GM12878 (cell line): Measurements from ENCODE around the gene GPR176. TPM values are rescaled to one million over a fixed set of nuclear protein-coding genes. Genes with fewer than 3 reads are reported as not detected.

Experiments used
- ATF2 ChIP-seq: IDR thresholded peaks from 2 replicates; pipeline ENCODE4 v1.6.1; 2012; ENCODE audit warnings: low read length, inconsistent platforms
- BCLAF1 ChIP-seq: fragments of 450-650 bp; IDR thresholded peaks from 2 replicates; pipeline ENCODE4 v1.6.1; 2017; ENCODE audit warnings: antibody characterized with exemption, mild to moderate bottlenecking, moderate library complexity
- CHD1 ChIP-seq: IDR thresholded peaks from 2 replicates; pipeline ENCODE4 v1.6.1; 2012; ENCODE audit warnings: low read depth, low read length, improper control_type of control experiment
- DPF2 ChIP-seq: fragments of 450-650 bp; IDR thresholded peaks from 2 replicates; pipeline ENCODE4 v1.6.1; 2017; ENCODE audit warnings: mild to moderate bottlenecking
- E2F4 ChIP-seq: IDR thresholded peaks from 2 replicates; pipeline ENCODE4 v1.6.1; 2012; ENCODE audit warnings: low read depth, low read length, improper control_type of control experiment
- E4F1 ChIP-seq: fragments of 450-650 bp; IDR thresholded peaks from 2 replicates; pipeline ENCODE4 v1.6.1; 2018; ENCODE audit warnings: borderline replicate concordance, mild to moderate bottlenecking; ENCODE audit not compliant: partially characterized antibody
- ETV6 ChIP-seq, 2 experiments: fragments of 450-650 bp in 1 of 2; IDR thresholded peaks in 1 of 2; conservative IDR thresholded peaks in 1 of 2; 2 replicates each; pipeline ENCODE4 v1.6.1; 2014; ENCODE audit warnings: antibody characterized with exemption in 1 of 2, borderline replicate concordance in 1 of 2, low read depth in 1 of 2, mild to moderate bottlenecking in 1 of 2, moderate library complexity in 1 of 2
- FOXK2 ChIP-seq: fragments of 450-650 bp; IDR thresholded peaks from 2 replicates; pipeline ENCODE4 v1.6.1; 2017; ENCODE audit warnings: mild to moderate bottlenecking, moderate library complexity
- HSF1 ChIP-seq: fragments of 150-350 bp; IDR thresholded peaks from 2 replicates; pipeline ENCODE4 v1.6.1; 2014; ENCODE audit warnings: mild to moderate bottlenecking, low read depth, low read length
- KAT2A ChIP-seq: conservative IDR thresholded peaks from 2 replicates; pipeline ENCODE4 v1.6.1; 2011; ENCODE audit warnings: low read depth, low read length; ENCODE audit not compliant: control insufficient read depth
- MAX ChIP-seq: IDR thresholded peaks from 2 replicates; pipeline ENCODE4 v1.6.1; 2012; ENCODE audit warnings: low read depth, low read length, improper control_type of control experiment
- NR2F1 ChIP-seq: fragments of 450-650 bp; conservative IDR thresholded peaks from 2 replicates; pipeline ENCODE4 v1.6.1; 2017; ENCODE audit warnings: mild to moderate bottlenecking
- PAX5 ChIP-seq: IDR thresholded peaks from 2 replicates; pipeline ENCODE4 v1.6.1; 2011; ENCODE audit warnings: low read depth, low read length, borderline replicate concordance
- POLR2AphosphoS2 ChIP-seq: IDR thresholded peaks from 2 replicates; pipeline ENCODE4 v1.6.1; 2011; ENCODE audit warnings: low read depth, mild to moderate bottlenecking, low read length, improper control_type of control experiment, moderate library complexity
- POU2F2 ChIP-seq: IDR thresholded peaks from 3 replicates; pipeline ENCODE4 v1.6.1; 2011; ENCODE audit warnings: low read depth, mild to moderate bottlenecking, low read length, borderline replicate concordance
- RUNX3 ChIP-seq: IDR thresholded peaks from 2 replicates; pipeline ENCODE4 v1.6.1; 2012; ENCODE audit warnings: low read length, inconsistent platforms
- SIN3A ChIP-seq: IDR thresholded peaks from 2 replicates; pipeline ENCODE4 v1.6.1; 2012; ENCODE audit warnings: low read depth, low read length, improper control_type of control experiment
- SMARCA5 ChIP-seq: fragments of 450-650 bp; IDR thresholded peaks from 2 replicates; pipeline ENCODE4 v1.6.1; 2017; ENCODE audit warnings: mild to moderate bottlenecking
- SUZ12 ChIP-seq: fragments of 200-600 bp; sonication (generic); IDR thresholded peaks from one replicate; pipeline ENCODE4 v1.6.1; 2018; ENCODE audit warnings: antibody characterized with exemption, mild to moderate bottlenecking; ENCODE audit not compliant: unreplicated experiment
- ZNF622 ChIP-seq: fragments of 450-650 bp; IDR thresholded peaks from 2 replicates; pipeline ENCODE4 v1.6.1; 2017; ENCODE audit warnings: mild to moderate bottlenecking, inconsistent platforms
- polyA plus RNA-seq, 11 experiments: library from polyadenylated mRNA; depleted of rRNA in 4 of 11; unstranded in 6 of 11; stranded (reverse) in 5 of 11; fragments of >200 nt; fragmentation: Nextera tagmentation in 4 of 11; fragmentation: Illumina TruSeq in 1 of 11; extraction: Ambion mirVana in 4 of 11; extraction: Trizol in 1 of 11; gene quantifications; 1 replicate in 1 of 11; 2 replicates in 10 of 11; pipeline versions ENCODE4 v1.2.1 to v1.2.3, GENCODE V29; 2011 to 2016; ENCODE audit warnings: inconsistent platforms in 2 of 11, missing spikeins in 2 of 11, low read depth in 1 of 11
- total RNA-seq, 4 experiments: library from RNA; depleted of rRNA in 3 of 4; stranded (reverse); fragments of >200 nt in 3 of 4; fragmentation: Illumina TruSeq in 1 of 4; extraction: Trizol in 1 of 4; gene quantifications; 2 replicates each; pipeline versions ENCODE4 v1.2.1 to v1.2.3, GENCODE V29; 2013 to 2021

Gene GPR176
- total and polyA plus RNA-seq, 10 of the 15 experiments (the other 5 are each of a cell fraction or from before 2014, with no cell fraction given), result 0.02 to 0.33 (median 0.16) TPM; not detected in 4

GRCh38 chr15:39782441-39783138 lies 137.5 kb downstream of the GPR176 start, which contains the start of gene FSIP1 (continued):
- peak; percentile 86 for TF ChIP-seq E4F1
- no peak for TF ChIP-seq ATF2
- TF ChIP-seq NR2F1, result peak; percentile 37; the same call in 1 of the 2 replicates
- TF ChIP-seq MAX, result peak; percentile 62; the same call in 1 of the 2 replicates
- no peak for TF ChIP-seq SUZ12
- TF ChIP-seq POLR2AphosphoS2, result 0 out of 2 replicates have a peak, but pooled peaks have one; percentile 25
- no peak for TF ChIP-seq PAX5
- TF ChIP-seq CHD1, result peak; percentile 93; the same call in 1 of the 2 replicates
- TF ChIP-seq DPF2, result peak; percentile 54; the same call in 1 of the 2 replicates
- TF ChIP-seq BCLAF1, result peak; percentile 74; the same call in 1 of the 2 replicates
- TF ChIP-seq E2F4, result peak; percentile 66; the same call in 1 of the 2 replicates
- TF ChIP-seq RUNX3, result peak; percentile 37
- TF ChIP-seq KAT2A, result no peak
- peak; percentile 93 for TF ChIP-seq SIN3A
- no peak for TF ChIP-seq HSF1
- TF ChIP-seq FOXK2, result peak; percentile 90
- TF ChIP-seq POU2F2, result peak; percentile 68; the same call in 1 of the 3 replicates
- no peak for TF ChIP-seq ZNF622
- TF ChIP-seq ETV6 (conservative IDR thresholded peaks at IDR 0.05 in 1 of 2, IDR thresholded peaks at IDR 0.05 in 1 of 2; ENCODE audit: borderline replicate concordance in 1 of 2, low read depth in 1 of 2), result 0 out of 4 replicates have a peak, but pooled peaks of 1 of the 2 experiments have one; percentile 9
- TF ChIP-seq SMARCA5, result no peak
